GM23338 (cell line): ENCODE data around the gene TTC39B. TPM values are rescaled to one million over a fixed set of nuclear protein-coding genes. Genes with fewer than 3 reads are reported as not detected.
A peak's percentile ranks its signal among the peaks of the same experiment; 100 is the strongest.

Source experiments
- ATAC-seq: fragments of 200-7000 bp; cut with Tn5 transposase; 3 replicates; pipeline ENCODE4 v1.9.1; 2020
- DNase-seq: peaks from one replicate; pipeline ENCODE4 v3.0.0-alpha.2; 2015; ENCODE audit warnings: low spot score
- H2AFZ ChIP-seq: fragments of 200-600 bp; sonication (generic); 2 replicates; pipeline ENCODE4 v1.8.0; 2016; ENCODE audit warnings: antibody characterized with exemption, mild to moderate bottlenecking, moderate library complexity
- H3F3A ChIP-seq: fragments of 200-600 bp; sonication (generic); replicated peaks from 2 replicates; pipeline ENCODE4 v1.8.0; 2017; ENCODE audit warnings: antibody characterized with exemption, mixed run types, low read depth
- H3K27ac ChIP-seq: fragments of 200-600 bp; sonication (generic); 2 replicates; pipeline ENCODE4 v1.6.1; 2016; ENCODE audit warnings: low read depth
- H3K27me3 ChIP-seq: fragments of 200-600 bp; sonication (generic); 2 replicates; pipeline ENCODE4 v1.8.0; 2016; ENCODE audit warnings: mild to moderate bottlenecking, mixed run types, moderate library complexity; ENCODE audit not compliant: insufficient read depth
- H3K36me3 ChIP-seq: fragments of 200-600 bp; sonication (generic); 2 replicates; pipeline ENCODE4 v1.8.0; 2016; ENCODE audit warnings: mild to moderate bottlenecking; ENCODE audit not compliant: insufficient read depth
- H3K4me1 ChIP-seq: fragments of 200-600 bp; sonication (generic); 2 replicates; pipeline ENCODE4 v1.8.0; 2016; ENCODE audit warnings: mild to moderate bottlenecking, moderate library complexity; ENCODE audit not compliant: insufficient read depth
- H3K4me2 ChIP-seq: fragments of 200-600 bp; sonication (generic); 2 replicates; pipeline ENCODE4 v1.7.1; 2017; ENCODE audit warnings: mixed run types
- H3K4me3 ChIP-seq: fragments of 200-600 bp; sonication (generic); 2 replicates; pipeline ENCODE4 v1.6.1; 2016; ENCODE audit warnings: mixed run types
- H3K79me2 ChIP-seq: fragments of 200-600 bp; sonication (generic); replicated peaks from 2 replicates; pipeline ENCODE4 v1.8.0; 2017; ENCODE audit warnings: mild to moderate bottlenecking; ENCODE audit not compliant: insufficient read depth
- H3K9me2 ChIP-seq: fragments of 200-600 bp; sonication (generic); 2 replicates; pipeline ENCODE4 v1.8.0; 2017; ENCODE audit not compliant: insufficient read depth
- H4K20me1 ChIP-seq: fragments of 200-600 bp; sonication (generic); replicated peaks from 2 replicates; pipeline ENCODE4 v1.8.0; 2017; ENCODE audit warnings: mild to moderate bottlenecking; ENCODE audit not compliant: insufficient read depth
- H3K27ac Mint-ChIP-seq: 2 replicates; pipeline ENCODE4 v1.8.0; 2020; ENCODE audit warnings: inconsistent platforms, mild to moderate bottlenecking, moderate library complexity, mixed read lengths
- H3K27me3 Mint-ChIP-seq: 3 replicates; pipeline ENCODE4 v1.8.0; 2022; ENCODE audit warnings: low read depth, mild to moderate bottlenecking, moderate library complexity, mixed read lengths, inconsistent platforms; ENCODE audit not compliant: insufficient read depth, poor library complexity
- H3K36me3 Mint-ChIP-seq: 3 replicates; pipeline ENCODE4 v1.8.0; 2021; ENCODE audit warnings: low read depth, mild to moderate bottlenecking, inconsistent platforms, moderate library complexity, mixed read lengths
- H3K4me1 Mint-ChIP-seq: 3 replicates; pipeline ENCODE4 v1.8.0; 2020; ENCODE audit warnings: mild to moderate bottlenecking, inconsistent platforms, mixed read lengths
- H3K4me3 Mint-ChIP-seq: 3 replicates; pipeline ENCODE4 v1.8.0; 2021; ENCODE audit warnings: moderate library complexity, mild to moderate bottlenecking, inconsistent platforms, mixed read lengths
- H3K9me3 Mint-ChIP-seq: 3 replicates; pipeline ENCODE4 v1.8.0; 2020; ENCODE audit warnings: moderate library complexity, mild to moderate bottlenecking, inconsistent platforms, mixed read lengths
- CREB1 ChIP-seq: fragments of 250-450 bp; sonication (Bioruptor Pico); IDR thresholded peaks from 2 replicates; pipeline ENCODE4 v1.5.0; 2020; ENCODE audit warnings: low read depth, mild to moderate bottlenecking, moderate library complexity
- EZH2 ChIP-seq: fragments of 200-600 bp; sonication (generic); IDR thresholded peaks from one replicate; pipeline ENCODE4 v1.8.0; 2017; ENCODE audit warnings: antibody characterized with exemption, mild to moderate bottlenecking, low read depth; ENCODE audit not compliant: unreplicated experiment
- EZH2phosphoT487 ChIP-seq: fragments of 200-600 bp; sonication (generic); IDR thresholded peaks from one replicate; pipeline ENCODE4 v1.8.1; 2018; ENCODE audit warnings: antibody characterized with exemption; ENCODE audit not compliant: unreplicated experiment
- POLR2AphosphoS5 ChIP-seq: IDR thresholded peaks from 2 replicates; pipeline ENCODE4 v1.6.1; 2016; ENCODE audit warnings: antibody characterized with exemption, low read depth
- ZNF114 ChIP-seq: fragments of 250-450 bp; sonication (Bioruptor Pico); IDR thresholded peaks from 2 replicates; pipeline ENCODE4 v1.5.0; 2020; ENCODE audit warnings: mild to moderate bottlenecking, moderate library complexity
- ZNF331 ChIP-seq: fragments of 250-450 bp; sonication (Bioruptor Pico); IDR thresholded peaks from 2 replicates; pipeline ENCODE4 v1.5.0; 2020; ENCODE audit warnings: low read depth, mild to moderate bottlenecking, moderate library complexity
- polyA plus RNA-seq: library from polyadenylated mRNA; unstranded; fragments of >200 nt; fragmentation: Nextera tagmentation; extraction: Ambion mirVana; gene quantifications from 2 replicates; pipeline ENCODE4 v1.2.1, GENCODE V29; 2016
- total RNA-seq: library from RNA; depleted of rRNA; stranded (reverse); fragments of >200 nt; shearing (Covaris generic); gene quantifications from 2 replicates; pipeline ENCODE4 v1.2.3, GENCODE V29; 2014
- TF ChIP-seq, protein P1 (sequence below): IDR thresholded peaks from one replicate; pipeline ENCODE4 v1.6.1; 2018; ENCODE audit warnings: antibody characterized with exemption; ENCODE audit not compliant: unreplicated experiment
- TF ChIP-seq, protein P2 (sequence below), 2 experiments: fragments of 200-600 bp in 1 of 2; sonication (generic) in 1 of 2; conservative IDR thresholded peaks; 2 replicates each; pipeline versions ENCODE4 v1.5.1 to v1.6.1; 2016 to 2017; ENCODE audit warnings: antibody characterized with exemption in 2 of 2, low read depth in 2 of 2, mild to moderate bottlenecking in 2 of 2, moderate library complexity in 1 of 2
- TF ChIP-seq, protein P3 (sequence below): IDR thresholded peaks from 2 replicates; pipeline ENCODE4 v1.6.1; 2016; ENCODE audit warnings: antibody characterized with exemption

Gene TTC39B
- total and polyA plus RNA-seq, 2 experiments from 2014 or later = 2.8 to 11.1 TPM

DNA sequence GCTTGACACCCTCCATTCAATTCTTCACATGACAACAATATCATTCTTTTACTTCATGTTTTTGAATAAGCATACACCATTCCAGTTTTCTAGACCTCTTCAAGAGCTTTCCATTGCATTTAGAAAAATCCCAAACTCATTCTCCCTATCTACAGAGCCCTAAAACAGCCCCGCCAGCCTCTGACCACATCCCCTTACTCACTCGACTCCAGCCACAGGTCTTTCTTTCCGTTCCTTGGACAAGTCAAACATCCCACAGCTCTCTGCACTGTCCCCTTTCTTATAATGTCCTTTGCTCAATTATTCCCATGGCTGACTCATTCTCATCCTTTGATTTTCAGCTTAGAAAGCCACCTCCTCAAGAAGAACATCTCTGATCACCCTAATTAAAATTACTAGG lies 38.2 kb downstream of the TTC39B start:
- peaks cover 7% of the 10 kb centered on the region for H3K4me1 Mint-ChIP-seq
- 0 out of 2 replicates have a peak overlapping the region, but pooled peaks have one; percentile 65 for H3K27ac Mint-ChIP-seq
- Histone ChIP-seq H3K4me2 (no peak overlapping the region), H3K4me1 (0 out of 2 replicates have a peak, but pooled peaks cover 5% of the 10 kb centered on the region), H3K79me2 (no peaks in the 10 kb centered on the region; the same call in 1 of the 2 replicates), H3K4me3 (no peak overlapping the region), H3K27me3 (no peaks in the 10 kb centered on the region), H3K36me3 (0 out of 2 replicates have a peak, but pooled peaks cover 3% of the 10 kb centered on the region), H3K9me2 (peaks cover 5% of the 10 kb centered on the region; the same call in 1 of the 2 replicates), H3F3A (no peaks in the 10 kb centered on the region), H3K27ac (no peak overlapping the region), H4K20me1 (no peaks in the 10 kb centered on the region), H2AFZ (no peak overlapping the region)
- ATAC-seq (no peak), DNase-seq (no peak)
- H3K27me3 Mint-ChIP-seq = peaks cover 3% of the 10 kb centered on the region
- TF ChIP-seq, protein P1, sequence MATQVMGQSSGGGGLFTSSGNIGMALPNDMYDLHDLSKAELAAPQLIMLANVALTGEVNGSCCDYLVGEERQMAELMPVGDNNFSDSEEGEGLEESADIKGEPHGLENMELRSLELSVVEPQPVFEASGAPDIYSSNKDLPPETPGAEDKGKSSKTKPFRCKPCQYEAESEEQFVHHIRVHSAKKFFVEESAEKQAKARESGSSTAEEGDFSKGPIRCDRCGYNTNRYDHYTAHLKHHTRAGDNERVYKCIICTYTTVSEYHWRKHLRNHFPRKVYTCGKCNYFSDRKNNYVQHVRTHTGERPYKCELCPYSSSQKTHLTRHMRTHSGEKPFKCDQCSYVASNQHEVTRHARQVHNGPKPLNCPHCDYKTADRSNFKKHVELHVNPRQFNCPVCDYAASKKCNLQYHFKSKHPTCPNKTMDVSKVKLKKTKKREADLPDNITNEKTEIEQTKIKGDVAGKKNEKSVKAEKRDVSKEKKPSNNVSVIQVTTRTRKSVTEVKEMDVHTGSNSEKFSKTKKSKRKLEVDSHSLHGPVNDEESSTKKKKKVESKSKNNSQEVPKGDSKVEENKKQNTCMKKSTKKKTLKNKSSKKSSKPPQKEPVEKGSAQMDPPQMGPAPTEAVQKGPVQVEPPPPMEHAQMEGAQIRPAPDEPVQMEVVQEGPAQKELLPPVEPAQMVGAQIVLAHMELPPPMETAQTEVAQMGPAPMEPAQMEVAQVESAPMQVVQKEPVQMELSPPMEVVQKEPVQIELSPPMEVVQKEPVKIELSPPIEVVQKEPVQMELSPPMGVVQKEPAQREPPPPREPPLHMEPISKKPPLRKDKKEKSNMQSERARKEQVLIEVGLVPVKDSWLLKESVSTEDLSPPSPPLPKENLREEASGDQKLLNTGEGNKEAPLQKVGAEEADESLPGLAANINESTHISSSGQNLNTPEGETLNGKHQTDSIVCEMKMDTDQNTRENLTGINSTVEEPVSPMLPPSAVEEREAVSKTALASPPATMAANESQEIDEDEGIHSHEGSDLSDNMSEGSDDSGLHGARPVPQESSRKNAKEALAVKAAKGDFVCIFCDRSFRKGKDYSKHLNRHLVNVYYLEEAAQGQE = no peak
- TF ChIP-seq ZNF331 (CRISPR knock-in tag) (no peak), CREB1 (CRISPR knock-in tag) (no peak), ZNF114 (CRISPR knock-in tag) (no peak), EZH2phosphoT487 (no peak), POLR2AphosphoS5 (no peak), EZH2 (no peak)
- TF ChIP-seq, protein P2, sequence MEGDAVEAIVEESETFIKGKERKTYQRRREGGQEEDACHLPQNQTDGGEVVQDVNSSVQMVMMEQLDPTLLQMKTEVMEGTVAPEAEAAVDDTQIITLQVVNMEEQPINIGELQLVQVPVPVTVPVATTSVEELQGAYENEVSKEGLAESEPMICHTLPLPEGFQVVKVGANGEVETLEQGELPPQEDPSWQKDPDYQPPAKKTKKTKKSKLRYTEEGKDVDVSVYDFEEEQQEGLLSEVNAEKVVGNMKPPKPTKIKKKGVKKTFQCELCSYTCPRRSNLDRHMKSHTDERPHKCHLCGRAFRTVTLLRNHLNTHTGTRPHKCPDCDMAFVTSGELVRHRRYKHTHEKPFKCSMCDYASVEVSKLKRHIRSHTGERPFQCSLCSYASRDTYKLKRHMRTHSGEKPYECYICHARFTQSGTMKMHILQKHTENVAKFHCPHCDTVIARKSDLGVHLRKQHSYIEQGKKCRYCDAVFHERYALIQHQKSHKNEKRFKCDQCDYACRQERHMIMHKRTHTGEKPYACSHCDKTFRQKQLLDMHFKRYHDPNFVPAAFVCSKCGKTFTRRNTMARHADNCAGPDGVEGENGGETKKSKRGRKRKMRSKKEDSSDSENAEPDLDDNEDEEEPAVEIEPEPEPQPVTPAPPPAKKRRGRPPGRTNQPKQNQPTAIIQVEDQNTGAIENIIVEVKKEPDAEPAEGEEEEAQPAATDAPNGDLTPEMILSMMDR (conservative IDR thresholded peaks at IDR 0.05; ENCODE audit: low read depth in 2 of 2) = no peak
- TF ChIP-seq, protein P3, sequence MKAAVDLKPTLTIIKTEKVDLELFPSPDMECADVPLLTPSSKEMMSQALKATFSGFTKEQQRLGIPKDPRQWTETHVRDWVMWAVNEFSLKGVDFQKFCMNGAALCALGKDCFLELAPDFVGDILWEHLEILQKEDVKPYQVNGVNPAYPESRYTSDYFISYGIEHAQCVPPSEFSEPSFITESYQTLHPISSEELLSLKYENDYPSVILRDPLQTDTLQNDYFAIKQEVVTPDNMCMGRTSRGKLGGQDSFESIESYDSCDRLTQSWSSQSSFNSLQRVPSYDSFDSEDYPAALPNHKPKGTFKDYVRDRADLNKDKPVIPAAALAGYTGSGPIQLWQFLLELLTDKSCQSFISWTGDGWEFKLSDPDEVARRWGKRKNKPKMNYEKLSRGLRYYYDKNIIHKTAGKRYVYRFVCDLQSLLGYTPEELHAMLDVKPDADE = no peak
- H3K36me3 Mint-ChIP-seq = peaks cover 10% of the 10 kb centered on the region; the same call in 2 of the 3 replicates
- no peak overlapping the region for H3K4me3 Mint-ChIP-seq
- no peaks in the 10 kb centered on the region; the same call in 2 of the 3 replicates for H3K9me3 Mint-ChIP-seq
